Heart left ventricle (tissue), 13 donors: ENCODE results near the gene CYTH4.

ENCODE experiments used
- POLR2A ChIP-seq, 2 donors: fragments of 450-650 bp; IDR thresholded peaks; one replicate each; pipeline ENCODE4 v1.6.1; 2017; ENCODE audit warnings: antibody characterized with exemption in 2 of 2, mild to moderate bottlenecking in 2 of 2, moderate library complexity in 2 of 2
- TF ChIP-seq, protein P1 (sequence below), 12 donors: fragments of 200-600 bp; sonication (generic) in 4 of 12; IDR thresholded peaks; one replicate each; pipeline versions ENCODE4 v1.5.0 to v1.8.0; 2018 to 2022; ENCODE audit warnings: antibody characterized with exemption in 12 of 12, mild to moderate bottlenecking in 5 of 12
- donor health status: ischemic (EF 13 %, LVEDD 7.1; RV severe dilation, severe dysfunction).
- donor health status: DM: no; HTN: yes; CAD: no.
- donor health status: DM: no; HTN: no; CAD: no.
- donor health status: ischemic (EF 25% LVEDD 6.9; RV normal size, moderate dysfunction).
- donor health status: ischemic (EF 25% LVEDD 5.7; RV mildly dilated, moderate dysfunction).
- donor health status: ischemic (EF 35%, LVEDD 5.7; RV mildly dilated, moderate dysfunction).
- donor health status: nonischemic (EF 11% LVEDD 7.7; RV severe dilation, severe dysfunction).
- donor health status: DM: yes; HTN: yes; CAD: no.
- donor health status: PGD.
- donor health status: ischemic (EF 29% LVEDD 5.4; RV normal size, mild dysfunction).
- donor health status: nonischemic (EF 23%, LVEDD 6.1; RV moderate dilation, normal function).

DNA sequence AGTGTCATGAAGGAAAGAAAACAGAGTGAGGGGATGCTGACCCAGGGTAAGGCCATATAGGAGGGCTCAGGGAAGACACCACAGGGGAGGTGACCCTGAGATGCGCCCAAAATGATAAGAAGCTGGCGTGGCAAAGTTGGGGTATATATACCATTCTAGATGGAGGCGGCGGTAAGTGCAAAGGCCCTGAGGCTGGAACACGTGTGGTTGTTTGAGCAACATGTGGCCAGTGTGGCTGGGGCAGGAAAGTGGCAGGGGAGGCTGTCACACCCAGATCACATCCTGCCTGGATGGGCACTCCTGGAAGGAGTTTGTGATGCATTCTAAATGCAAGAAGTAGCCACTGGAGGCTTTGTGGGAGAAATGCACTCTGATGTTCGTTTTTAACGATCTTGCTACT, 70.2 kb downstream of the CYTH4 start:
- TF ChIP-seq, protein P1, sequence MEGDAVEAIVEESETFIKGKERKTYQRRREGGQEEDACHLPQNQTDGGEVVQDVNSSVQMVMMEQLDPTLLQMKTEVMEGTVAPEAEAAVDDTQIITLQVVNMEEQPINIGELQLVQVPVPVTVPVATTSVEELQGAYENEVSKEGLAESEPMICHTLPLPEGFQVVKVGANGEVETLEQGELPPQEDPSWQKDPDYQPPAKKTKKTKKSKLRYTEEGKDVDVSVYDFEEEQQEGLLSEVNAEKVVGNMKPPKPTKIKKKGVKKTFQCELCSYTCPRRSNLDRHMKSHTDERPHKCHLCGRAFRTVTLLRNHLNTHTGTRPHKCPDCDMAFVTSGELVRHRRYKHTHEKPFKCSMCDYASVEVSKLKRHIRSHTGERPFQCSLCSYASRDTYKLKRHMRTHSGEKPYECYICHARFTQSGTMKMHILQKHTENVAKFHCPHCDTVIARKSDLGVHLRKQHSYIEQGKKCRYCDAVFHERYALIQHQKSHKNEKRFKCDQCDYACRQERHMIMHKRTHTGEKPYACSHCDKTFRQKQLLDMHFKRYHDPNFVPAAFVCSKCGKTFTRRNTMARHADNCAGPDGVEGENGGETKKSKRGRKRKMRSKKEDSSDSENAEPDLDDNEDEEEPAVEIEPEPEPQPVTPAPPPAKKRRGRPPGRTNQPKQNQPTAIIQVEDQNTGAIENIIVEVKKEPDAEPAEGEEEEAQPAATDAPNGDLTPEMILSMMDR (IDR thresholded peaks at IDR 0.05) = no peak
- no peak for TF ChIP-seq POLR2A (IDR thresholded peaks at IDR 0.05)
